ENCODE results near the gene DRGX. TPM values are rescaled to one million over a fixed set of nuclear protein-coding genes. Genes with fewer than 3 reads are reported as not detected.

Gene DRGX
- total and polyA plus RNA-seq, 8 donors: 0.45 TPM; not detected in 7

DNA sequence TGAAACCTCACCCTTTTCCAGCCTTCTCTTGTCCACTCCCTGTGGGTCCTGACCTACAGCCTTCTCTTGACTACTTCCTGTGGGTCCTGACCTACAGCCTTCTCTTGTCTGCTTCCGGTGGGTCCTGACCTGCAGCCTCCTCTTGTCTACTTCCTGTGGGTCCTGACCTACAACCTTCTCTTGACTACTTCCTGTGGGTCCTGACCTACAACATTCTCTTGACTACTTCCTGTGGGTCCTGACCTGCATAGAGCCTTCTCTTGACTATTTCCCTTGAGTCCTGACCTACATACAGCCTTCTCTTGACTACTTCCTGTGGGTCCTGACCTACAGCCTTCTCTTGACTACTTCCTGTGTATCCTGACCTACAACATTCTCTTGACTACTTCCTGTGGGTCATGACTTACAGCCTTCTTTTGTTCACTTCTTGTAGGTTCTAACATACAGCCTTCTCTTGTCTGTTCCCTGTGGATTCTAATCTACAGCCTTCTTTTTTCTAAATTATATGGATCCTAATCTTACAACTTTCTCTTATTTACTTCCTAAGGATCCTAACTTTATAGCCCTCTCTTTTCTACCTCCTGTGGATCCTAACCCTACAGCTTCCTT lies 60.4 kb downstream of the DRGX start:
- ATAC-seq (no peak), DNase-seq (no peak)
- H3K4me3 ChIP-seq: no peak overlapping the region
- H3K27ac ChIP-seq: no peak overlapping the region
- no peaks in the 10 kb centered on the region for H3K9me3 ChIP-seq
- intact Hi-C loops (cut with DNase I): no loop called here
- TF ChIP-seq, protein P1, sequence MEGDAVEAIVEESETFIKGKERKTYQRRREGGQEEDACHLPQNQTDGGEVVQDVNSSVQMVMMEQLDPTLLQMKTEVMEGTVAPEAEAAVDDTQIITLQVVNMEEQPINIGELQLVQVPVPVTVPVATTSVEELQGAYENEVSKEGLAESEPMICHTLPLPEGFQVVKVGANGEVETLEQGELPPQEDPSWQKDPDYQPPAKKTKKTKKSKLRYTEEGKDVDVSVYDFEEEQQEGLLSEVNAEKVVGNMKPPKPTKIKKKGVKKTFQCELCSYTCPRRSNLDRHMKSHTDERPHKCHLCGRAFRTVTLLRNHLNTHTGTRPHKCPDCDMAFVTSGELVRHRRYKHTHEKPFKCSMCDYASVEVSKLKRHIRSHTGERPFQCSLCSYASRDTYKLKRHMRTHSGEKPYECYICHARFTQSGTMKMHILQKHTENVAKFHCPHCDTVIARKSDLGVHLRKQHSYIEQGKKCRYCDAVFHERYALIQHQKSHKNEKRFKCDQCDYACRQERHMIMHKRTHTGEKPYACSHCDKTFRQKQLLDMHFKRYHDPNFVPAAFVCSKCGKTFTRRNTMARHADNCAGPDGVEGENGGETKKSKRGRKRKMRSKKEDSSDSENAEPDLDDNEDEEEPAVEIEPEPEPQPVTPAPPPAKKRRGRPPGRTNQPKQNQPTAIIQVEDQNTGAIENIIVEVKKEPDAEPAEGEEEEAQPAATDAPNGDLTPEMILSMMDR (IDR thresholded peaks at IDR 0.05): no peak
- no peaks in the 10 kb centered on the region for H3K4me1 ChIP-seq
- no peaks in the 10 kb centered on the region for H3K36me3 ChIP-seq
- no peaks in the 10 kb centered on the region for H3K27me3 ChIP-seq

DNA sequence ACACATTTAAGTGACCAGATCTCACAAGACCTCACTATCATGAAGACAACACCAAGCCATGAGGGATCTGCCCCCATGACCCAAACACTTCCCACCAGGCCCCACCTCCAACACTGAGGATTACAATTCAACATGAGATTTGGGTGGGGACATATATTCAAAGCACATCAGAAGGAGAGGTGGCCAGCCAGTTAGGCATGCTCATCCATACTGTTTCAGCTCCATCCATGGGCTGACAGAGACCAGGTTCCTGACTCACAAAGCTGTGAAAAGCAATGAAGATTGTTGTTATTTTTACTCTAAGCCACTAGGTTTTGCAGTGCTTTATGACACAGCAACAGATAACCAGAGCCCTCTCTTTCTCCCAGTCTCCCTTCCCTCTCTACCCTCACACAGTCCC lies 60.9 kb downstream of the DRGX start:
- Histone ChIP-seq H3K27me3 (no peaks in the 10 kb centered on the region), H3K4me1 (no peaks in the 10 kb centered on the region), H3K36me3 (no peaks in the 10 kb centered on the region), H3K9me3 (no peaks in the 10 kb centered on the region), H3K4me3 (no peak overlapping the region), H3K27ac (no peak overlapping the region)
- intact Hi-C loops (cut with DNase I): no loop called here
- TF ChIP-seq, protein P1 (IDR thresholded peaks at IDR 0.05): no peak
- DNase-seq: no peak
- no peak for ATAC-seq

DNA sequence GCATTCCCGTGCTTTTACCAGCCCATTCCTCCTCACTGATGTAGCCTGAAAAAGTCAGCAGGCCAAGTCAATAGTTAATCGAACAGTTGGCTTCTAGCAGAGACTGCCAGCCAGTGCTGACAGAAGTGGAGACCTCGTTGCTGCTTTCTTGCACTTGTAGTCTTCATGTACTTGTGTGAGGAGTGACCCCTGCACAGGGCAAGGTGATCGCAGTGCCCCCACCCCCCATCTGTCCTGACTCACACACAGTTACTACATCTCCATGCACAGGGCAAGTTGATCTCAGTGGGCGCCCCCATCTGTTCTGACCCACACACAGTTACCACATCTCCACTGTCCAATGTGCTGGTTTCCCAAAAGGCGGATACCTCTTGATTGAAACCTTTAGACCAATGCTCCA lies 62.7 kb downstream of the DRGX start:
- DNase-seq: no peak

DNA sequence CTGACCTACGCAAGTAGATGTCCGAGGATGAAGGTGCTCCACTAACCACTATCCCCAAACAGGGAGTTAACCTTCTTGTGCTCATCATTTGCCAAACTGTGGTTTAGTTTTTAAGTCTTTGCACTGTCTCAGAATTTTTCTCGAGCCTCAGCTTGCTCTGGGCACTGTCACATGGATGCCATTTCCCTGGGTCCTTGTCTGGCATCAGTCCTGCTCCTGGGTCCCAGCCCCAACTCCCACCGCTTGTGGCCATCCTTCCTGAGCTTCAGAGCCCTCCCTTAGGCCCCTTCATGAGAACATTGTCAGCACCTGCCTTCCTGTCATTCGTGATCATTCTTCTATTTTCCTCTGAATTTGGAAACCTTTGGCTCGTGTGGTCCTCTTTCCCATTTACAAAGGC lies 63.1 kb downstream of the DRGX start:
- intact Hi-C loops (cut with DNase I): no loop called here
- no peak for ATAC-seq
- no peaks in the 10 kb centered on the region for H3K36me3 ChIP-seq
- TF ChIP-seq, protein P1 (IDR thresholded peaks at IDR 0.05): no peak
- H3K4me1 ChIP-seq: no peaks in the 10 kb centered on the region
- no peak overlapping the region for H3K4me3 ChIP-seq
- no peaks in the 10 kb centered on the region for H3K27me3 ChIP-seq
- H3K27ac ChIP-seq: no peak overlapping the region
- no peaks in the 10 kb centered on the region for H3K9me3 ChIP-seq
- no peak for DNase-seq

More for the DNA sequence above, 62.7 kb downstream of the DRGX start:
- Histone ChIP-seq H3K27me3 (no peaks in the 10 kb centered on the region), H3K27ac (no peak overlapping the region), H3K4me3 (no peak overlapping the region), H3K36me3 (no peaks in the 10 kb centered on the region), H3K4me1 (no peaks in the 10 kb centered on the region), H3K9me3 (no peaks in the 10 kb centered on the region)
- intact Hi-C loops (cut with DNase I): no loop called here
- no peak for ATAC-seq
- TF ChIP-seq, protein P1 (IDR thresholded peaks at IDR 0.05): no peak

DNA sequence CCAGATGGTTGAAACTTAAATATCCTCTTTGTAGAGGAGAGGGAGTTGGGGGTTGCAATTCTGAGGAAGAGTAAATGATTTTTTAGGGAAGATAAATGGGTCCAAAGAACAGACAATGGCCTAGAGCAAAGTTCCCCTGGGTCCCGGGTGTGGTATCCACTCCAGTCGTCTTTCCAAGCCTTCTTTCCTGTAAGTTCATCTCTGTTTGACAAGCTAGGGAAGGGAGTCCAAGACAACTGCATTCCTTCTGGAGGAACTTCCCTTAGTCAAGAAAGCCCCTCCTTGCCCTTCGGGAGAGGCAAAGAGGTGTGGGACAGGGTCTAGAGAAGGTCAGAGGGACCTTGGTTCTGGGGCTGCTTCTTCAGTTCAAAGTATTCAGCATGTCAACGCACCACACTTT lies 63.6 kb downstream of the DRGX start:
- ATAC-seq (no peak), DNase-seq (no peak)
- H3K9me3 ChIP-seq: no peaks in the 10 kb centered on the region
- intact Hi-C loops (cut with DNase I): no loop called here
- no peak overlapping the region for H3K27ac ChIP-seq
- H3K27me3 ChIP-seq: no peaks in the 10 kb centered on the region
- TF ChIP-seq, protein P1 (IDR thresholded peaks at IDR 0.05): no peak
- H3K4me3 ChIP-seq: no peak overlapping the region
- no peaks in the 10 kb centered on the region for H3K36me3 ChIP-seq
- H3K4me1 ChIP-seq: no peaks in the 10 kb centered on the region

Data from left lung (tissue), 10 donors.